ENCODE measurements around the gene OR1J1.

The OR1J1 gene

GRCh38 chr9:122477826-122478225 is at the start of gene OR1J1:
TSS of gene OR1J1 (minus strand) at chr9:122477926. CDS start at chr9:122477926, 0 bp downstream.
- DNase-seq: no peak

GRCh38 chr9:122527193-122527592 is 49.5 kb upstream of the OR1J1 start, which contains the start of gene OR1N1:
TSS of gene OR1N1 (minus strand) at chr9:122527293. CDS start at chr9:122527293, 0 bp downstream.
- DNase-seq: no peak

DNA sequence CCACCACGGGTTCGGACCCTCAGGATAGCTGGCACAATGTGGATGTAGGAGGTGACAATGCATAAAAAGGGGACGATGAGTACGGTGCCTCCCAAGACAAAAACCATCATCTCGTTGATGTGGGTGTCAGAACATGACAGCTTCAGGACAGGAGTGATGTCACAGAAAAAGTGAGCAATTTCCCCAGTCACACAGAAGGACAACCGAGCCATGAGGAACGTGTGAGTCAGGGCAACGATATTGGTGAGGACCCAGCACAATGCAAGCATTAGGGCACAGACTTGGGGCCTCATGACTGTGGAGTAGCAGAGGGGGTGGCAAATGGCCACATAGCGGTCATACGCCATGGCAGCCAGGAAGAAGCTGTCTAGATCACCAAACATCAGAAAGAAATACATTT is 48.9 kb upstream of the OR1J1 start:
- no peak for DNase-seq

GRCh38 chr9:122519376-122519775 is 41.6 kb upstream of the OR1J1 start:
- DNase-seq: no peak

DNA sequence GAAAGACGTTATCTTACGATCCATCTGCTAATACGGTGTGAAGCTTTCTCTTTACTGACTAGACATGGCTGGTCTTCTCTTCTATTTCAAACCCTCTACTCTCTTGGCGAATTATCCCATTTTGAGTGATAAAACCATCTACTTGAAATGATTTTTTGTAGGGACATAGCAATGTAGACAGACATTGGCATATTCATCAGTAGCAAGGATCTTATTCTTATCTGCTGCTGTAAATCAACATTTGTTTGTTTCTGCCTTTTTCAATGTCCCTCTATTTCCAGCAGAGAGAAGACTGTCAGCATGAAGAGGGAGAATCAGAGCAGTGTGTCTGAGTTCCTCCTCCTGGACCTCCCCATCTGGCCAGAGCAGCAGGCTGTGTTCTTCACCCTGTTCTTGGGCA is 41.1 kb upstream of the OR1J1 start, which contains the start of gene OR1J4:
Gene OR1J4, plus strand, starts transcription at position 301 of the 400 bp plus-strand sequence. Its CDS starts 0 bp downstream, at position 301.
- no peak for DNase-seq

DNA sequence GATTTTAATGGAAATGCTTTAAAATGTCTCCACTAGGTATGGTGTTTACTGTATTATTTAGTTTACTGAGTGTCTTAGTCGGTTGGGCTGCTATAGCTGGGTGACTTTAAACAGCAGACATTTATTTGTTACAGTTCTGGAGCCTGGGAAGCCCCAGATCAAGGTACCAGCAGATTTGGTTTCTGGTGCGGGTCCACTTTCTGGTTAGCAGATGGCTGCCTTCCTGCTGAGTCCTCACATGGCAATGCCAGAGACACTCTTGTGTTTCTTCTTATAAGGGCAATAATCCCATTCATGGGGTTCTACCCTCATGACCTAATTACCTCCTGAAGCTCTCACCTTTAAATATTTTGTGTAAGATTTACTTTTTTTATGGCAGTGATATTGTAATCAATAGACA is 40.5 kb upstream of the OR1J1 start:
- DNase-seq: no peak

DNA sequence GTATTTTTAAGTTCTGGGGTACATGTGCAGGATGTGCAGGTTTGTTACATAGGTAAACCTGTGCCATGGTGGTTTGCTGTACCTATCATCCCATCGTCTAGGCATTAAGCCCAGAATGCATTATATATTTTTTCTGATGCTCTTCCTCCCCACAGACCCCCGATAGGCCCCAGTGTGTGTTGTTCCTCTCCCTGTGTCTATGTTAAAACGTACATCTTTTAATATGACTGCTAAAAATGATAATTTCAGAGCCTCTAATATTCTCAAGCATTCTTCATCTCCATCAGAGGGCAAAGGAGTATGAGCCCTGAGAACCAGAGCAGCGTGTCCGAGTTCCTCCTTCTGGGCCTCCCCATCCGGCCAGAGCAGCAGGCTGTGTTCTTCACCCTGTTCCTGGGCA is 32.8 kb upstream of the OR1J1 start, which contains the start of gene OR1J2:
Gene OR1J2, plus strand, starts transcription at position 301 of the 400 bp plus-strand sequence. Its CDS starts 0 bp downstream, at position 301.
- no peak for DNase-seq

- DNase-seq: no peak
Observed at GRCh38 chr9:122506964-122507363, 29.2 kb upstream of the OR1J1 start.

DNA sequence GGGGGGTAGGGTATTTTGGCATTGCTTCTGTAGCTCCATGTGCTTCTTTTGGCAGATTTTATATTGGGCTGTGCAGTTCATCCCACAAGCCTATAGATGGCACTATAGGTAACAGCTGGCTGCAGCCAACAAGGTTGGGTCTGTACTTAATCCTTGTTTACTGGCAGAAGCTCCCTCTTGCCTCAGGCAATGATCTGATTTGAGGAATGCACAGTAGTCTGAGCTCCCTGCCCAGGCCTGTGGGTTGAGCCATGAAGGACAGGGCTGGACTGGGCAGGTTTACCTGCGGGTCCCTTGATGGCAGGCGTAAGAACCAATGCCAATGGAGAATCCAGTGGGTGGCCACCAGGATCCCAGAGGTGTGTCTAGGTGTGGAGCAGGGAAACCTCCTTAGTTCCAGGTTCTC is 21.2 kb upstream of the OR1J1 start:
- peak; percentile 35 to 44 for DNase-seq

GRCh38 chr9:122479062-122479461 is 1.3 kb upstream of the OR1J1 start:
- DNase-seq: no peak

GRCh38 chr9:122477346-122477745 is 380 bp downstream of the OR1J1 start:
- DNase-seq: no peak

DNA sequence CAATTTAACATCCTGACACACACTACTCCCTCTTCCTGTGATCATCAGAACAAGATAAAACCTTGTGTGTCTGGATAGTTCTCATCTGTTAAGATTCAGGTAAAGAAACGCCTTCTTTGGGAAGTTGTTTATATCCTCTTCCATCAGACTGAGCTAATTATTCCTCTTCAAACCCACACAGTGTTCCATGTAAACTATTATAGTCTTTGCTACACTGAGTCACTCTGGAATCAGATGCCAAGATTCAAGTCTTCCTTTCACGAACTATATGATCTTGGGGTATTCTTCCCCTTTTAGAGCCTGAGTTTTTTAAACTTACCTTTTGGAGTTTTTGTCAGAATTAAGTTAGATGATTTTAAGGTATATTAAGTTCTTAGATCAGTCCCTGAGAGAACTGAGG is 2.0 kb downstream of the OR1J1 start:
- DNase-seq: no peak

- DNase-seq: no peak
Observed at GRCh38 chr9:122474561-122474960, 3.2 kb downstream of the OR1J1 start.

DNA sequence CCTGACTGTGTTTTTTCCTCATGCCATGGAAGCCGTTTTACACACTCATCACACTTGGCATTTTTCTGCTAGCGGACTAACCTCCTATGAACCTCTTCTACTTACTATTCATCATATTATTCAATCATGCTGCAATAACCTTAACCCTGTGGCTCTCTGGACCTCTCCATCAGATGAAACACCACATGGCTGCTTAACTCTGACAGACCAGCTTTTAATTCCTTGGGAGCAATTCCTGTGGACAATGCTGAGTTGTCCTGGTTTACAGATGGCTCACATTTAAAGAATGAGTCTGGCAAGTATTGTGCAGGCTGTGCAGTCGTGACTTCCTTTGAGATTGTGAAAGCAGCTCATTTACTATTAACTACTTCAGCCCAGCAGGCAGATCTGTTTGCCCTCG is 9.0 kb downstream of the OR1J1 start:
- no peak for DNase-seq

- DNase-seq: no peak
Observed at GRCh38 chr9:122466456-122466855, 11.3 kb downstream of the OR1J1 start.

DNA sequence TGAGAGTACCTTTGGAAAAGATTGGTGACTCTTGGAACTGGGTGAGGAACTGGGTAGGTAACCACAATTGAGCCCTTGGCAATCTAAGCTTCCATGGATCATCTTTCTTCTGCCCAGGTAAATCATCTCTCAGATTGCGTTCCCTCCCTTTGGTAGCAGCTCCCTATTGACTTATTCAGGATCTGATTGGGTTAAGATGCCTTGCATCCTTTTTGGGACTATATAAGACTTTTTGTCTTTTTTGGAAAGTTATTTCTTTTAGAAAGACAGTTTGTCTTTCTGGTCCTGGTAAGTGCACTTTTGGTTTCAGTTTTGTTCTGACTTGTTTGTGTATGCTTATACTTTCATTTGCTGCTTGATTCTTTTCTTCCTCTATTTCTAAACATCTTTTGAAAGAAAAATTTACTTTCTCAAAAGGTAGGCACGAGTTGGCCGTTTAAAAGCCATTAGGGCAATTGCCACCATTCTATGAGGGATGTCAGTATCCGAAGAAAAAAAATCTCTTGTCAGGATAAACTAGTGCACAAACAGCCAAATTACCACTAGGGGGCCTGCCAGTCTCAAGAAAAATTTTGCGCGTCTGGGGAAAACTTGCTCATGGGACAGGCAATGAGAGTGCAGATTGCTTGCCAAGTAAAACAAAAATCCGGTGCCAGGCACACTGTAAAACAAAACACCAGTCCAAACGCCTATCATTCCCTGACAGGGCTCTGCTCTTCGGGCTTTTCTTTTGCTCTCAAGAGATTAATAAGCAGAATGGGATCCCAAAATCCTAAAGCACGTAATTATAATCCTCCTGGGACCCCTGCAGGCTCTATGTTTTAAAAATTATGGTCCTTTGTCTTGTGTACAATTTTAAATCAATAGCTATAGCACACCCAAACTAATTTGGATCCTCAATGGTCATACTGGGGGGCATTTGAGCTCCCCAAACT is 12.8 kb downstream of the OR1J1 start:
- DNase-seq: peak; percentile 76 to 83

- DNase-seq: peak; percentile 9 to 21
Observed at GRCh38 chr9:122463828-122464632, 13.7 kb downstream of the OR1J1 start.

DNA sequence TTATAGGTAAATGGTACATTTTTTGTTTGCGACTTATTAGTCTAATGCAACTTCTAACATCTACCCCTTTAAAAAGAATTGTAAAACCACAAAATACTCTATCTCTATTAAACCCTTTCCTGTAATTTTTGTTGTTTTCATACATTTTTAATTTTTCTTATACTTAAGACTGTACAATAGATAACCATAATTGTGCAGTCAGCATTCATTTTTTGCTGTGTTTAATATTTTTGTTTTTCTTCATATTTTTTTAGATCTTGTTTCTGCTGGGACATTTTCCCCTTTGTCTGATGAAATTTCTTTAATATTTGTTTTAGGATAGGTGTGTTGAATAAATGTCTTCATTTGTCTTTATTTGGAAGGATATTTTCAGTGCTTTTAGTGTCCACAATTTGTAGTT is 19.9 kb downstream of the OR1J1 start:
- DNase-seq: no peak

- DNase-seq: no peak
Observed at GRCh38 chr9:122456123-122456522, 21.6 kb downstream of the OR1J1 start.

DNA sequence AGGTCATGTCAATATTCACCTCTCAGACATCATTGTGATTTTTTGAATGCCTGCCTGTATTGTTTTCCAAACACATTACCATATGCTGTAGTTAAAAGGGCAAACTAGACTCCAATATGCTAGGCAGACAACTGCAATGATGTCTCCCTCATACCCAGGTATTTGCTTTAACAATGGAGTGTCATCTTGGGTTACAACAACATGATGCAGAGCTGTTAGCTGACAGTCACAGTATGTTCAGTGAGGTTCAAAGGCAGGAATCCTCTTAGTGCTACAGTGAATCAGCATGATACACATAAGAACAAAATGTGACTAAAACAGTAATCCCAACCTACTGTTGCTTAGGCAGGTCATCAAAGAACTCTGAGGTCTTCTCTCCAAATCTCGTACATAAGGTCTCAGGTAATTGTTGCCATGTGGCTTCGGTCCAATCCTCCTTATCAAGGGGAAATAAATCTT is 24.0 kb downstream of the OR1J1 start:
- DNase-seq: no peak

DNA sequence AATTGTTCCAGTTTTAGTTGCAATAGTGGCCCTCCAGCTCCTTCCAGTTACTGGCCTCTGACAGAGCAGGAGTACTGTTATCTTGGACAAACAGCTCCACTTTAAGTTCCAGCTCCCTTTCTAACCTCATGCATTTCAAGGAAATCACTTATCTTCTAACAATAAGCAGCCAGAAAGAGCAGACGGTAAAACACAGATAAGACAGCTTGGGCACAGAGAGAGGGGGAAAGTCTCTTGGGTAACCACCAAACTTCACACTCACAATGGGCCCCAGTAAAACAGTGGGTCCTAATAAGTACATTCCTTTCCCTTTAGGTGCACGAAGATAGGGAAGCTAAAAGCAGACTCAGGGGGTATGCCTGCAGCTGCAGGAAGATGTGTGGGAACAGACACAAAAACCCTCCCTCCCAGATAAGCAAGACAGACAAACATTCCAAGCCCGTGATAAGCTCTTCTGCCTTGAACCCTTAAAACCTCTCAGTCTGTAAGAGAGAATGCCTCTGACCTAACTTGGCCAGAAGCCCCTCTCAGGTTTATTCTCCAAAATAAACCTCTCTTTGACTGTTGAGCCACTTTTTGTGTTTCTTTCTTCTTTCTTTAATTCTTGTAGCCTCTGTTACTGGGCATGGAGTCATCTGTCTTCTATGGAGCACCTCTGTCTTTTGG is 30.8 kb downstream of the OR1J1 start:
- DNase-seq: no peak

GRCh38 chr9:122445155-122445749 is 32.5 kb downstream of the OR1J1 start:
- no peak for DNase-seq

Measured in AML-193 (cell line).